ENCODE measurements around the gene CASP2. TPM values are rescaled to one million over a fixed set of nuclear protein-coding genes. Genes with fewer than 3 reads are reported as not detected.

Gene CASP2
- total and polyA plus RNA-seq, 2 donors = 7.5 to 22.0 TPM

DNA sequence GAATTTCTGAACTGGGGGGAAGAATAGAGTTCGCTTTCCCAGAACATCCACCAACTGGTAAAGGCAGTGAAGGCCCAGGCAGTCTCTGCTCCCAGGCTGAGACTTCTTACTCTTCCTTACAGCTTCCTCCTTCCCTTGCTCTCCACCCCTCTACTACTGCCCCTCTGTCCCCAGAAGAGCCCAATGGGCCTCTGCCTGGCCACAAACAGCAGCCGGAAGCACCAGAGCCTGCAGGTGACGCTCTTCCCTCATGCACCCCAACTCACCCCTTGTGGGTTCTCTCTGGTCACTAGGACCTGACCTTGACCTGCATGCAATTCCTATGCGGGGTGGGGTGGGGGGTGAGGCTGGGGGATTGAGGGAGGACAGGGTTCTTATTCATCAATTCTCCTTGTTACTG lies 57.9 kb downstream of the CASP2 start:
- no peak for DNase-seq (ENCODE audit: extremely low spot score)
- no peak overlapping the region for H3K4me3 ChIP-seq (ENCODE audit: low read depth, low read length)
- H3K4me1 ChIP-seq (ENCODE audit: insufficient read depth) = no peaks in the 10 kb centered on the region
- H3K27ac ChIP-seq (ENCODE audit: low read depth) = no peak overlapping the region
- no peaks in the 10 kb centered on the region for H3K36me3 ChIP-seq (ENCODE audit: insufficient read depth)
- WGBS = 88% methylated on average over 4 of the region's 4 CpGs

DNA sequence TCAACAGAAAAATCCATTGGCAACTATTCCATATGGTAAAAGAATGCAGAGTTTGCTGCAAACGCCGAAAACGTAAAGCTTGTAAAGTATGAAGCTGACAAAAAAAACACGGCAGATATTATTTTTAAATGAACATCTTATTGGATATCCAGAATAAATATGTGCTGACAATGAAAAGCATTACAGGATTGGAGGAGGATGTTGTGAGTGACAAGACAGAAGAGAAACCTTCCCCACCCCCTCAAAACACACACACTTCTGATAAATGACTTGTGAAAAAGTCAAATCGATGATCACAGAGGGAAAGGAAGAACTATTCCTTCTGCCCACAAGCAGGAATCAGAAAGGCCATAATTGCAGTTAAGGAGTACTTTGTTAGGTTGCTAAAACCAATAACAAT lies 59.8 kb downstream of the CASP2 start:
- H3K27ac ChIP-seq (ENCODE audit: low read depth) = no peak overlapping the region
- no peaks in the 10 kb centered on the region for H3K36me3 ChIP-seq (ENCODE audit: insufficient read depth)
- 52% methylated on average over 5 of the region's 5 CpGs for WGBS
- no peaks in the 10 kb centered on the region for H3K4me1 ChIP-seq (ENCODE audit: insufficient read depth)
- DNase-seq (ENCODE audit: extremely low spot score) = no peak
- H3K4me3 ChIP-seq (ENCODE audit: low read depth, low read length) = no peak overlapping the region

DNA sequence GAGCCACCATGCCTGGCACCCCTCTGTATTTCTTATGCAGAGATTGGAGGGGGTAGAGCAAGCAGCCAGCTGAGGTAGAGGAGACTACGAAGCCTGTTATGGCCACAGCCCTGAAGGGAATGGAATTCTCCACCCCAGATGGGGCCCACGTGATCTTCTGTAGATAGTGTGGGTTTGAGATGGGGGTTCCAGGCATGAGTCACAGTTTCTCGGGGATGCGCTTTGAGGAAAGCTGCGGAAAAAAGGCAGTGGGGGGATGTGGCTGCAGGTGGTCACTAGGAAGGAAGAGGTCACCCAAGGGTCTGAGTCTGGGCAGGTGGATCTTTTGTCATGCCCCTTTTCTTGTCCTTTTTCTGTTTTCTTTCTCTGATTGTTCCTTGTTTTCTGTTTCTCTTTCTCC lies 62.9 kb downstream of the CASP2 start:
- Histone ChIP-seq H3K4me3 (ENCODE audit: low read depth, low read length) (no peak overlapping the region), H3K4me1 (ENCODE audit: insufficient read depth) (no peaks in the 10 kb centered on the region), H3K27ac (ENCODE audit: low read depth) (no peak overlapping the region), H3K36me3 (ENCODE audit: insufficient read depth) (no peaks in the 10 kb centered on the region)
- no peak for DNase-seq (ENCODE audit: extremely low spot score)
- WGBS = 49% methylated on average over 5 of the region's 5 CpGs

DNA sequence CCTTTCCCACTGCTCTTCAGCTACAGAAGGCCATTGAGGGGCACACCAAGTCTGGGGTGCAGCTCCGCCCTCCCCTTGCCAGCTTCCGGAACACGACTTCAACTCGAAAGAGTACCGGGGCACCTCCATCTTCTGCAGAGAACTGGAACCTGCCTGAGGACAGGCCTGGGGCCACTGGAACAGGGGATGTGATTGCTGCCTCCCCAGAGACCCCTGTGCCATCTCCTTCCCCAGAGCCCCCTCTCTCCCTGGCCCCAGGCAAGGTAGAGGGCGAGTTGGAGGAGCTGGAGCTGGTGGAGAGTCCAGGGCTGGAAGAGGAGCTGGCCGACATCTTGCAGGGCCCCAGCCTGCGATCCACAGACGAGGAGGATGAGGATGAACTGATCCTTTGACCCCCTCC lies 63.4 kb downstream of the CASP2 start:
- no peaks in the 10 kb centered on the region for H3K4me1 ChIP-seq (ENCODE audit: insufficient read depth)
- DNase-seq (ENCODE audit: extremely low spot score) = no peak
- H3K36me3 ChIP-seq (ENCODE audit: insufficient read depth) = no peaks in the 10 kb centered on the region
- WGBS = 91% methylated on average over 9 of the region's 9 CpGs
- no peak overlapping the region for H3K4me3 ChIP-seq (ENCODE audit: low read depth, low read length)
- no peak overlapping the region for H3K27ac ChIP-seq (ENCODE audit: low read depth)

DNA sequence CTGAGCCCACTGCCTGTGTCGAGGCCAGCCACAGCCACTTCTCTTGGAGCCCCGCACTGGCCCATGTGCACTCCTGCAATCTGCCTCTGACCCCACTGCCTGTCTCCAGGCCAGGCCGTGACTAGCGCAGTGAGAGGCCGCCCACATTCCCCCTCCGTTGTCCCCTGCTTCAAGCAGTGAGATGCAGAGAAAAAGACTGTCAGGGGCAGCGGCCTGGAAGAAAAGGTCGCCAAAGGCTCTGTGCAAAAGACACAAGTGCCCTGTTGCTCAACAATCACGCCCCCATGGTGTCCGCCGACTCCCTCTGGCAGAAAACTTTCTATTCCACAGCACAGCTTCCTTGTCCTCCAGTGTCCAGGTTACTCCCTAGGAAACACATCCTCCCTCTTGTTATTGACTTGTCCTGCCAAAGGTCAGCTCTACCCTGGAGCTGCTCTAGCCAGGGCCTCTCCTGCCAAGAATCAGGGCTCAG lies 64.4 kb downstream of the CASP2 start:
- DNase-seq (ENCODE audit: extremely low spot score) = no peak
- H3K27ac ChIP-seq (ENCODE audit: low read depth) = no peak overlapping the region
- WGBS = 84% methylated on average over 11 of the region's 11 CpGs
- H3K4me3 ChIP-seq (ENCODE audit: low read depth, low read length) = no peak overlapping the region
- H3K36me3 ChIP-seq (ENCODE audit: insufficient read depth) = no peaks in the 10 kb centered on the region
- H3K4me1 ChIP-seq (ENCODE audit: insufficient read depth) = no peaks in the 10 kb centered on the region

DNA sequence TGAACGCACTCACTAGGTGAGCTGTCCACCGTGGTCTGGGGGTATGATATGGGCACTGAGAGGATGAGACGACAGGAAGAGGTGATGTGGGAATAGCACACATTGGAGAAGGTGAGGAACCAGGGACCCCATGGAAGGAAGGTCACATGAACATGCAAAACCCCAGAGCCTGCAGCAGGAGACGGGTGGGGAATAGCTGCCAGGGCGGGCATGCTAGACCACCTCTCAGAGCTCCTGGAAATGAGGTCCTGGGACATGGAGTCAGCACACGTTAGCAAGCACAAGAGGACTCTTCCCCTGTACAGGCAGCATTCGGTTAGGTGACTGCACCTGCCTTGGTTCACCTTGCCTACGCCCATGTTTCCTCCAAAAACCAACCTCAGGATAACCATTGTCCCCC lies 66.2 kb downstream of the CASP2 start:
- Histone ChIP-seq H3K4me3 (ENCODE audit: low read depth, low read length) (no peak overlapping the region), H3K36me3 (ENCODE audit: insufficient read depth) (no peaks in the 10 kb centered on the region), H3K4me1 (ENCODE audit: insufficient read depth) (no peaks in the 10 kb centered on the region), H3K27ac (ENCODE audit: low read depth) (no peak overlapping the region)
- no peak for DNase-seq (ENCODE audit: extremely low spot score)
- 93% methylated on average over 8 of the region's 8 CpGs for WGBS

DNA sequence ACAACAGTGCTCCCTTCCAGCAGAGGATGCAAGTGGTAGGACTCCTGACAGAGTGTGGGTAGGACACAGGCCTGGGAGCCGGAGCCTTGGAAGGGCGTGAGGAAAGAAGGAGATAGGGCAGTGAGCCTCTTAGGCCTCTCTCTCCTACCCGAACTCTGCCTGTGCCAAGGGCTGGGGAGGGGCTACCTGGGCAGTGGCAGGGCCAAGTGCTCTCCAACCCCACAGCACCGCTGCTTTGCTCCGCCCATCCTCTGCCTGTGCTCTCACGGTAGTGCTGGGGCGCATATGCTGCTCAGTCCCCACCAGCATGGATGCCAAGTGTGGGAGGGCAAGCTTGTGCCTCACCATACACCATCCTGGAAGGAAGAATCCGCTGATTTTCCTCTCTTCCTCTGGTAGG lies 66.8 kb downstream of the CASP2 start:
- WGBS = 88% methylated on average over 8 of the region's 8 CpGs

DNA sequence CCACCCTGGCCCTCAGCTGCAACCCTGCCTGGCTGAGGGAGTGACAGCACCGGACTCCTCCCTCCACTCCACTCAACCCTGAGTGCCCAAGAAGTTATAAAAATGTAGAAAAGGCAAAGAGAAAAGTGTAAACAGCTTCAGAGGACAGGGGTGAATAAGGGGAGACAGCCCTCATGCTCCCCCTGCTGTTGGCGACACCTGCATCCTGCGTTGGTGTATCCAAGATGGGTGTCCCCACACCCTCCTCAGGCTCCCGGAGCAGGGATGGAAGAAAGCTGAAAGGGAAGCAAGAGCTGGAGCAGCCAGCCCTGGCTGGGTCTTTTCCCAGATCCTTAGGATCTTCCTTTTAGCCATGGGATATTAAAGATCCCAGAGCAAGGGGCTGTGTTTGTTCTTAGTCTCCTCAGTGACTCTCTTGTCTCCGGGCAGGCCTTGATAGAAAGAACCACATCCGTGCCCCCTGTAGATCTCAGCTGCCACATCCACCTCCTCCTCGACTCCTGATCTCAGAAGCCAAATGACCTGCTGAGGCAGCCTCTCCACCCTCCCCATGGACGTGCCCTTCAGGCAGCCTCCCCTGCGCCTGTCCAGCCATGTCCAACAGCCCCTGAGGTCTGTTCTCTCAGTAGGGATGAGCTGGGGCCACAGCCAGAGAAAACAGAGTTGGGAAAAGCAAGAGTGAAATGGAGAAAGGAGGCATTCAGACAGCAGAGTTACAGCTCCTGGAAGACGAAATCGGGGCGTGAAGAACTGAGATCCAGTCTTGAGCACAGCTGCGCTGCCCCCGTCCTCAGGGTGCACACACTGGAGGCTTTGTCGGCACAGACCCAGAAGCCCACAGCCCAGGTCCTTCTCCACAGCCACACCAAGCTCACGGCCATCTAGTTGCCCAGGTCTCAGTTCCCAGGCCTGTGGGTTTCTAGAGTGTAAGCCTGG lies 67.6 kb downstream of the CASP2 start:
- no peak for DNase-seq (ENCODE audit: extremely low spot score)
- H3K4me1 ChIP-seq (ENCODE audit: insufficient read depth) = no peaks in the 10 kb centered on the region
- 89% methylated on average over 16 of the region's 16 CpGs for WGBS
- H3K36me3 ChIP-seq (ENCODE audit: insufficient read depth) = no peaks in the 10 kb centered on the region
- H3K4me3 ChIP-seq (ENCODE audit: low read depth, low read length) = no peak overlapping the region
- no peak overlapping the region for H3K27ac ChIP-seq (ENCODE audit: low read depth)

More for the DNA sequence above, 66.8 kb downstream of the CASP2 start:
- Histone ChIP-seq H3K36me3 (ENCODE audit: insufficient read depth) (no peaks in the 10 kb centered on the region), H3K4me3 (ENCODE audit: low read depth, low read length) (no peak overlapping the region), H3K27ac (ENCODE audit: low read depth) (no peak overlapping the region), H3K4me1 (ENCODE audit: insufficient read depth) (no peaks in the 10 kb centered on the region)
- DNase-seq (ENCODE audit: extremely low spot score) = no peak

DNA sequence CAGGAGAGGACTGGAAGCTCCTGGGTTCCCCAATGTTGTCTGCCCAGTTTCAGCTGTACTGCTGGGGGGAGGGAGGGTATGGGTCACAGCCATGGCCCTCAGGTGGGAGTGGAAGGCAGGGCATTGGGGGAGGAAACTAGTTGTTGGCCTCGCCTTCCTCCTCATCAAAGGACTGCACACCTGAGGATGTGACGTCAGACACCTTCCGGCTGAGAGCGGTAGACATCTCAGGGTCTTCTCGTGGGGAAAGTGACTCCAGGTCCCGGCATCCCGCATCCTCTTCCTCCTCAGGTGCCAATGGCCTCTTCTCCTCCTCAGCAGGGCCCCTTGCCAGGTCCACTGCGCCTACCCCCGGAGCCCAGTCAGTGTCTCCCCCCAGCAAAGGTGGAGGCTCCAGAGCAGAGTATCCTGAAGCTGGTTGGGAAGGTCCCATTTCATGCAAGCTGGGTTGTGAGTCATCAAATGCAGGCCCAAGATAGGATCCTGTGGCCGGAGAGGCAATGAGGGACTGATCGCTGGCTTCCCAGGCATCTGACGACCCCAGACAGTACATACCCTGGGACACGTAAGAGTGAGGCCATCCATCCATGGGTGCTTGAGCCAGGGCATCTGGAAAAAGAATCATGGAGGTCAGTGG lies 68.4 kb downstream of the CASP2 start:
- H3K4me3 ChIP-seq (ENCODE audit: low read depth, low read length) = no peak overlapping the region
- WGBS = 96% methylated on average over 13 of the region's 13 CpGs

More for the DNA sequence above, 68.4 kb downstream of the CASP2 start:
- Histone ChIP-seq H3K36me3 (ENCODE audit: insufficient read depth) (no peaks in the 10 kb centered on the region), H3K4me1 (ENCODE audit: insufficient read depth) (no peaks in the 10 kb centered on the region), H3K27ac (ENCODE audit: low read depth) (no peak overlapping the region)
- DNase-seq (ENCODE audit: extremely low spot score) = no peak

Small RNA genes within 50 kb of the gene (small RNA-seq; reads per million reads assigned to genes)
- not detected for gene RN7SL481P
- gene RN7SL535P = not detected

Other genes starting within 250 kb of the CASP2 start
- gene OR6V1, start 236.0 kb upstream of the CASP2 start, total RNA-seq = not detected
- gene OR6V1, start 236.0 kb upstream of the CASP2 start, polyA plus RNA-seq = not detected
- gene PIP, start 156.3 kb upstream of the CASP2 start, total RNA-seq = not detected
- not detected for gene PIP, start 156.3 kb upstream of the CASP2 start, polyA plus RNA-seq
- gene TAS2R39, start 104.9 kb upstream of the CASP2 start, total RNA-seq = not detected
- gene TAS2R39, start 104.9 kb upstream of the CASP2 start, polyA plus RNA-seq = not detected
- gene TAS2R40, start 66.3 kb upstream of the CASP2 start, total RNA-seq = not detected
- gene TAS2R40, start 66.3 kb upstream of the CASP2 start, polyA plus RNA-seq = not detected
- 84.8 TPM for gene GSTK1, start 24.9 kb upstream of the CASP2 start, total RNA-seq
- gene GSTK1, start 24.9 kb upstream of the CASP2 start, polyA plus RNA-seq = 139 TPM
- 2.1 TPM for gene TMEM139, start 3.4 kb upstream of the CASP2 start, total RNA-seq
- 1.2 TPM for gene TMEM139, start 3.4 kb upstream of the CASP2 start, polyA plus RNA-seq
- gene CLCN1, start 27.8 kb downstream of the CASP2 start, total RNA-seq = 0.16 TPM
- 0.05 TPM for gene CLCN1, start 27.8 kb downstream of the CASP2 start, polyA plus RNA-seq
- gene FAM131B, start 74.4 kb downstream of the CASP2 start, total RNA-seq = 4.1 TPM
- gene FAM131B, start 74.4 kb downstream of the CASP2 start, polyA plus RNA-seq = 3.2 TPM
- gene ZYX, start 93.0 kb downstream of the CASP2 start, total RNA-seq = 37.9 TPM
- 386 TPM for gene ZYX, start 93.0 kb downstream of the CASP2 start, polyA plus RNA-seq
- gene EPHA1, start 120.5 kb downstream of the CASP2 start, total RNA-seq = 3.2 TPM
- 1.4 TPM for gene EPHA1, start 120.5 kb downstream of the CASP2 start, polyA plus RNA-seq
- gene TAS2R60, start 155.1 kb downstream of the CASP2 start, total RNA-seq = 0.42 TPM
- not detected for gene TAS2R60, start 155.1 kb downstream of the CASP2 start, polyA plus RNA-seq
- not detected for gene TAS2R41, start 189.5 kb downstream of the CASP2 start, total RNA-seq
- gene TAS2R41, start 189.5 kb downstream of the CASP2 start, polyA plus RNA-seq = not detected